ENCODE results near the gene C17orf67. TPM values are rescaled to one million over a fixed set of nuclear protein-coding genes. Genes with fewer than 3 reads are reported as not detected.
A peak's percentile ranks its signal among the peaks of the same experiment; 100 is the strongest.

The C17orf67 gene
- total and polyA plus RNA-seq, 9 of the 15 experiments (the other 6 are each of a cell fraction or from before 2014, with no cell fraction given) = 0.07 to 1.7 (median 0.59) TPM

GRCh38 chr17:56835264-56835585 is 1.5 kb upstream of the C17orf67 start:
- in situ Hi-C loops (cut with MboI) = no loop called here
- DNase-seq (ENCODE audit: extremely low read depth in 1 of 4, low spot score in 3 of 4) = peak in 1 of 4 experiments; percentile 17
- CTCF ChIA-PET (ENCODE audit: low intra/inter-chr PET ratio) = no interaction called here
- Histone ChIP-seq H3K9me3 (replicated peaks; ENCODE audit: control insufficient read depth, insufficient read depth, low read depth, low read length) (no peaks in the 10 kb centered on the region), H3K4me1 (replicated peaks in 1 of 2; ENCODE audit: control insufficient read depth in 2 of 2, insufficient read depth in 2 of 2, low read length in 2 of 2) (peaks cover 15 to 24% of the 10 kb centered on the region in 2 experiments; a peak in 4 of 5 replicates), H3K36me3 (ENCODE audit: control insufficient read depth, insufficient read depth, low read length) (peaks cover 28% of the 10 kb centered on the region; the same call in 2 of the 3 replicates), H3K9me1 (ENCODE audit: control insufficient read depth, insufficient read depth, low read length) (no peaks in the 10 kb centered on the region), H2AFZ (ENCODE audit: low read depth, low read length) (peak overlapping the region; percentile 90; the same call in 1 of the 2 replicates), H4K20me1 (replicated peaks; ENCODE audit: control insufficient read depth, insufficient read depth, low read length) (no peaks in the 10 kb centered on the region; the same call in 1 of the 2 replicates), H3K27me3 (ENCODE audit: control insufficient read depth in 2 of 2, insufficient read depth in 2 of 2, low read length in 2 of 2) (no peaks in the 10 kb centered on the region), H3K4me2 (ENCODE audit: insufficient read depth, low read length) (peak overlapping the region; percentile 82), H3K27ac (ENCODE audit: extremely low read depth, low read depth, low read length) (no peak overlapping the region), H3K79me2 (ENCODE audit: control insufficient read depth, insufficient read depth, low read length) (peaks cover 36% of the 10 kb centered on the region; the same call in 2 of the 3 replicates), H3K9ac (ENCODE audit: insufficient read depth in 1 of 2, low read depth in 2 of 2, low read length in 2 of 2) (peak overlapping the region; percentile 70 to 93; a peak in 3 of 4 replicates), H3K4me3 (peak overlapping the region; percentile 75)
- intact Hi-C loops (cut with micrococcal nuclease) = no loop called here
- BruUV-seq (replicated peaks) = no TSS peak
- POLR2A ChIA-PET = interaction anchor here (1.0 to 4.6 kb wide), 3 partner anchors 9 to 16 kb away, joined by 3 to 24 read pairs (median 4); no protein-coding TSS in a partner anchor
- FAIRE-seq = no peak
- WGBS (ENCODE audit: insufficient coverage, low coverage, missing lambda C conversion rate) = 17% methylated on average over 7 of the region's 7 CpGs
- ATAC-seq = no peak
- TF ChIP-seq TCF7L2 (IDR thresholded peaks at IDR 0.05; ENCODE audit: low read depth, low read length) (no peak), DLX4 (CRISPR knock-in tag; IDR thresholded peaks at IDR 0.05) (no peak), MAX (CRISPR knock-in tag; IDR thresholded peaks at IDR 0.05) (peak; percentile 7), TAF1 (IDR thresholded peaks at IDR 0.05; ENCODE audit: control insufficient read depth, extremely low read depth, insufficient read depth, low read length, severe bottlenecking) (no peak), FOXP1 (CRISPR knock-in tag; IDR thresholded peaks at IDR 0.05) (0 out of 2 replicates have a peak, but pooled peaks have one; percentile 31), CBX3 (IDR thresholded peaks at IDR 0.05; ENCODE audit: borderline replicate concordance in 1 of 2, low read length in 2 of 2) (no peak), CEBPG (CRISPR knock-in tag; IDR thresholded peaks at IDR 0.05) (0 out of 2 replicates have a peak, but pooled peaks have one; percentile 25), CEBPG (tag; conservative IDR thresholded peaks at IDR 0.05 in 1 of 2, IDR thresholded peaks at IDR 0.05 in 1 of 2) (no peak), THRAP3 (IDR thresholded peaks at IDR 0.05; ENCODE audit: borderline replicate concordance) (no peak), ETV5 (CRISPR knock-in tag; IDR thresholded peaks at IDR 0.05; ENCODE audit: low read depth) (0 out of 2 replicates have a peak, but pooled peaks have one; percentile 2), PTRF (tag; IDR thresholded peaks at IDR 0.05) (no peak), AFF1 (IDR thresholded peaks at IDR 0.05; ENCODE audit: low read depth in 1 of 2, partially characterized antibody in 2 of 2) (no peak), BCL6 (CRISPR knock-in tag; IDR thresholded peaks at IDR 0.05) (no peak), SMAD3 (CRISPR knock-in tag; conservative IDR thresholded peaks at IDR 0.05) (no peak), TCFL5 (CRISPR knock-in tag; conservative IDR thresholded peaks at IDR 0.05) (no peak), NONO (IDR thresholded peaks at IDR 0.05; ENCODE audit: low read depth in 2 of 2, low read length in 1 of 2) (no peak), ZNF24 (IDR thresholded peaks at IDR 0.05) (no peak), SRSF3 (IDR thresholded peaks at IDR 0.05; ENCODE audit: insufficient read depth, low read length) (no peak), STAG1 (CRISPR knock-in tag; IDR thresholded peaks at IDR 0.05; ENCODE audit: borderline replicate concordance) (no peak)

Data from K562 (cell line).